Ramos (cell line): Measurements from ENCODE around the gene AKR1B15.
"Not testable (repeated sequence)": the region's sequence is repeated elsewhere in the genome, so short reads cannot be mapped to it uniquely, and the experiment has no call there.

Source experiments
- in situ Hi-C: fragments of 300-500 bp; cut with MboI; formaldehyde crosslinking; loops from one replicate; pipeline ENCODE4 v1.14.3; 2022; ENCODE audit warnings: low sequenced_read_pairs; ENCODE audit not compliant: unreplicated experiment

Gene AKR1B15

DNA sequence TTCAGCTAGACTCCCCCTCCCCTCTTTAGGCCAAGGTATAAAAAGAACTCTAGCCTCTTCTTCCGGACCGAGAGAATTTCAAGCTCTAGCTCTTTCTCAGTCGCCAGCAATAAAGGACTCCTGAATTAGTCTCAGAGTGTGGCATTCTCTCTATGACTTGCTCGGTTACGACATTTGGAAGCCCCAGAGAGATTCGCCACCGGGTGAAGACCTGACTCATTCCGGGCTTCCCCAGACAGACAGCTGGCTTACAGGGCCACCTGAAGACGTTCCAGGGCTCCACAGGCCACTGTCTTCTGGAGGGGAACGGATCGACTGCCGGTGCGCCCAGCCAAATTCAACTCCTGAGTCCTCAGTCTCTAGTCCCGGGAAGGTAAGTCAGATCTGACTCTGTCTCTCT is at the start of gene AKR1B15:
TSS of gene AKR1B15 (plus strand) at position 234 of the 400 bp plus-strand sequence. CDS start 15,510 bp downstream, outside the sequence.
- in situ Hi-C loops, result no loop called here

DNA sequence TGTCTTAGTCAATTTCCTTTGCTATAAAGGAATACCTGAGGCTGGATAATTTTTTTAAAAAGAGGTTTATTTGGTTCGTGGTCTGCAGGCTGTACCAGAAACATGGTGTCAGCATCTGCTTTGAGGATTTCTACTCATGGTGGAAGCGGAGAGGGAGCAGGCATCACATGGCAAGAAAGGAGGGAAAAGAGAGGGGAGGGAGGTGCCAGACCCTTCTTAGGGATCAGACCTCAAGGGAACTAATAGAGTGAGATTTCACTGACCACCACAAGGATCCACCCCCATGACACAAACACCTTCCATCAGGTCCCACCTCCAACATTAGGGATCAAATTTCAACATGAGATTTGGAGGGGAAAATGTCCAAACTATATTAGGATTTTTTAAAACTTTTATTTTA is 48.5 kb upstream of the AKR1B15 start:
- in situ Hi-C loops, result no loop called here

DNA sequence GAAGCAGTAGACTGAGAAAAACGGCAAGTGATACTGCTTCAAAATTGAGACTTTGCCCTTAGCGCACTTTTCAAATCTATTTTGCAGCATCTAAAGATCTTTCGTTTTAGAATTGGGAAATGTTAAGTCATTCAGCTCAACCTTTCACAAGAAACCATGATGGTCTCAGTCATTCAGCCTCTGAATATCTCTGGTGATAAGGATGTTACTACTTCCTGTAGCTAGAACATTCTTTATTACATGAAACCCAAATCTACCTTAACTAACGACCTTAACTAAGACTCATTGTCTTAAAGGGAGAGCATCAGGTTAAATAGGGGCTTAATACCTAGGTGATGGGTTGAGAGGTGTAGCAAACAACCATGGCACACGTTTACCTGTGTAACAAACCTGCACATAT is 47.9 kb upstream of the AKR1B15 start:
- in situ Hi-C loops, result no loop called here

DNA sequence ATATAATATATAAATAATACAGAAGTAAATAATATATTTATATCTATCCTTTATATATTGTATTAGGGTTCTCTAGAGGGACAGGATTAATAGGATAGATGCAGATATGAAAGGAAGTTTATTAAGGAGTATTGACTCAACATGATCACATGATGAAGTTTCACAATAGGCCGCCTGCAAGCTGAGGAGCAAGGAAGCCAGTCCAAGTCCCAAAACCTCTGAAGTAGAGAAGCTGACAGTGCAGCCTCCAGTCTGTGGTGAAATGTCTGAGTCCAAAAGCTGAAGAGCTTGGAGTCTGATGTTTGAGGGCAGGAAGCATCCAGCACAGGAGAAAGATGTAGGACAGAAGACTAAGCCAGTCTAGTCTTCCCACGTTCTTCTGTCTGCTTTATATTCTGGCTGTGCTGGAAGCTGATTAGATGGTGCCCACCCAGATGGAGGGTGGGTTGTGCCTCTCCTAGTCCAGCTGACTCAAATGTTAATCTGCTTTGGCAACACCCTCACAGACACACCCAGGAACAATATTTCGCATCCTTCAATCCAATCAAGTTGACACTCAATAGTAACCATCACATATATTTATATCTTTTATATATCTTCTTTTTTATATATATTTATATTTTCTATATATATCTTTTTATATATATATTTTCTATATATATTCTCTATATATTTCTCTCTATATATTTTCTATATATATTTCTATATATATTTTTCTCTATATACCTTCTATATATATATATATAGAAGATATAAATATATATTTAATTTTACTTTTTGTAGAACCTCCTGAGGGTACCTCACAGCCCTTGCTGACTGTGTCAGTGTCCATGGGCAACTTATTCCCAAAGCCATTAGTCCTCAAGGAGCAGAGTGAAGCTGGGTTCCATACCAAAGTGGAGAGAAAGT is 46.2 kb upstream of the AKR1B15 start:
- in situ Hi-C loops, result no loop called here

DNA sequence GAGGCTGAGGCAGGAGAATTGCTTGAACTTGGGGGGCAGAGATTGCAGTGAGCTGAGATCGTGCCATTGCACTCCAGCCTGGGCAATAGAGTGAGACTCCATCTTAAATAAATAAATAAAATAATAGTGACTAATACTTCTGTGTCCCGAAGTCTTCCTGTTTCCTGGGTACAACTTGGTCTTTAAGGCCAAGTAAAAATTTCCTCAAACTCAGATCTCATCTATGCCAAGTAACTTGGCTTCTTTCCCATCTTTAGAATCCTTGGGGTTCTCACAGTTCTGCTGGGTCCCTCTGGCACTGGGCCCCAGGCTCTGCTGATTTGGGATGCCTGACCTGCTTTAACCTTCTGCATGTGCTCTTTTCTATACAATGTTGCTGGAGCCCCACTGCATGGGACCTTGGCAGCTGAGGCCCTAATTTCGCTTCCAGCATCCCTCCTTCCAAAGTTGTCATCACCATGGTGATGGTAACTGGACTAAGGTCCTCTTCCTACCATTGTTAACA is 44.2 kb upstream of the AKR1B15 start:
- in situ Hi-C loops, result no loop called here

DNA sequence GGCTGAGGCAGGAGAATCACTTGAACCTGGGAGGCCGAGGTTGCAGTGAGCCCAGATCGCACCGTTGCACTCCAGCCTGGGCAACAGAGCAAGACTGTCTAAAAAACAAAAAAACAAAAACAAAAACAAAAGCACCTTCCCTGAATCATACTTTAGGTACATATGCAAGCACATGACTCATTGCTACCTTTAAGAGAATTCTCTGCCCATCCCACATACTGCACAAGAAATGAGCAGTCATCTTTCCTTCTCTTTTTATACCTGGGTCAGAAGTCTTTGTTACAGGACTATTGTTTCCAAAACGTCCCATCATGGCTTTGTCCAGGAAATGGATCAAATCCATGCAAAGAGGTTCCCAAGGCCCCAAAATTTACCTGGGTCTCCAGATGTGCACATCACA is 43.1 kb upstream of the AKR1B15 start:
- in situ Hi-C loops, result no loop called here

DNA sequence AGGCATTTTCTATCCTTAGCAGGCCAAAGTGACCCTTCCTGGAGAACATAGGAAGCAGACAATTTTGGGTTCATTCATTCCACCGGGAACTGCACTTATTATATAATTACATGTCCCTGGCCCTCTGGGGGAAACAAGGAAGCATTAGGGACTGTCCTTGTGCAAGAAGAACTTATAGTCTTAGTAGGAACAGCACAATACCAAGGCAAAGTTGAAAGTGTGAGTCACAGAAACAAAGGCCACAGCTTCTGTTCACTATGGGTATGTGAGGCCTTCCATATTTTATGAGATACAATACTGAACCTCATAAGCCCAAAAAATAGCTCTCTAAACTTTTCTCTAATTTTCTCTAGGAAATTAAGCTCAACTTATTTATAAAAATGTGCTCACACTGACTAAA is 39.9 kb upstream of the AKR1B15 start:
- in situ Hi-C loops, result no loop called here

DNA sequence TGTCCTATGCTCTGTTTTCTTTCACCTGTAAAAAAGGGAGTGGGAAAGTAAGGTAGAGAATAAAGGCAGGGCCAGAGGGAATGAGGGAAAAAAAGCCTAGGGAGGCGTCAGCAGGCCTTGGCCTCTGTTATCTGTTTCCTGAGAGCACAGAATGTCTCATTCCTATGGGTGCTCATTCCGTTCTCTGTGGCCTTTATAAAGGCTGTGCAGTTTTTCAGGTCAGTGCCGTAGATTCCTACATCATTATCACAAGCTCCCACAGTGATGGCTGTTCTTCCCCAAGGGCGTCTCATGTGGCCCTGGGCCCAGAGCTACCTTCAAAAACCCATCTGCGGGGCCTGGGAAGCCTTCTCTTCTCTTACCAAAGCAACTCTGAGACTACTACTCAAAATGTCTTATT is 38.3 kb upstream of the AKR1B15 start:
- in situ Hi-C loops, result no loop called here

DNA sequence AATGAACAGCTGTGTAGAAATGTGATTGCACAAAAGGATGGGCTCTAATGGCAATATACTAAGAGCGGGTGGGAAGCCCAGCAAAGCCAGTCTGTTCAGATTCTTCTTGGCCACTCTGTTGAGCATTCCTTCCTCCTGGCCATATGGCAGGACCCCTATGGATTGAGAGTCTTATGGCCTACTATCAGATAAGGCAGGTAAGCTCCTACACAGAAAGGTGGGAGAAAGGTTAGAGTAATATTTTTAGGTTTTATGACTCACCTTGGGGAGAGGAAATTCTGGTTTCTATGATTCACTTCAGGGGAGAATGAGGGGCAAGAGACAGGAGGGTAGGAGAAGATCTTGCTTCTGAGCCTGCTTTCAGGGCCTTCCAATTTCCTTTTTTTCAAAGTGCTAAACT is 36.6 kb upstream of the AKR1B15 start:
- in situ Hi-C loops, result no loop called here

DNA sequence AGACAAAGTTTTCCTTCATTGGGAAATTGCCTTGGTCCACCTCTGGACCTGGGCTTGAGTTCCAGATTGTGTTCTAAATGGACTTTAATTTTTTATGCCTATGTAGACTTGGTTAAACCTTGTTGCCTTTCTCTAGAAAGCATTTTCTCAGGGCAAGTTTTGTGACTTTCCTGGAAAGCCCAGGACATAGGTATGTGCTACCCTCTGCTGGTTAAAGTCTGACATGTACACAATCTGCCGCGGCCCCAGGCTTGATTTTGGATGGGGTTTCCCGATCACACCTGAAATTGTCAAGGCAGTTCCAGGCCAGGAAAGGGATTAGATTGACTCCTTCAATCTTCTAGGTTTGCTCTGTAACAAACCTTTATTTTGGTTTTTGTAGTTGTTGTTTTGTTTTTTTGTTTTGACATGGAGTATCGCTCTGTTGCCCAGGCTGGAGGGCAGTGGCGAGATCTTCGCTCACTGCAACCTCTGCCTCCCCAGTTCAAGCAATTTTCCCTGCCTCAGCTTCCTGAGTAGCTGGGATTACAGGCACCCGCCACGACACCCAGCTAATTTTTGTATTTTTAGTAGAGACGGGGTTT is 35.6 kb upstream of the AKR1B15 start:
- in situ Hi-C loops, result no loop called here

DNA sequence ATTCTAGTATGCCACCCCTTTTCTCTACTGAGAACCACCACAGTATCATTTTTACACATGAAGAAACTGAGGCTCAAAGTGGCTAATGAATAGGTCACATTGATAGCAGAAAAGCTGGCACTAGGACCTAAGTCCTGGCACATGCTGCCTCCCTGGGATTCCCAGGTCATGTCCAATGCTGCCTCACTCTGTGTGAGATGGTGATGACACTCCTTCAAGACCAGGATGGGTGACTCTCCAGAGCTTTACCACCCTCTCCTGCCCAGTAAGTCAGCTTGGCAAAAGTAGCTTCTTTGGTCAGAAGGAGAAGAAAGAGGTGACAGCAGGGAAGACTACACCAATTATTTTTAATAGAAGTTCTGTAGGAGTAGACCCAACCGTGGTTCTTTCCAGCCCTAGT is 34.8 kb upstream of the AKR1B15 start:
- in situ Hi-C loops, result no loop called here

DNA sequence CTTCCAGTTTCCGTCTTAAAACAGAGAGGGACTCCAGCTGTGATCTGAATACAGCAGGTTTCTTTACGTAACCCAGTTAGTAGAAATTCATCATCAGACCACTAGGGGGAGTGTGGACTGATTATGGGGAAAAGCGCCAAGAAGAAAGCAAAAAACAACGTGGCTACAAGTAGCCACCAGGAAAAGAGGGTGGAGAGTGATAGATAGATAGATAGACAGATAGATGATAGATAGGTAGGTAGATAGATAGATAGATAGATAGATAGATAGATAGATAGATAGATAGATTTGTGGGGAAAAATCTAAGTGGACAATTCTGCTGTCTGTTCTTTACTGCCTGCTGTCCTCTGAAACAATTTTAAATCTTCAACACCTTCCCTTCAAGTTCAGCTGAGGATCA is 34.2 kb upstream of the AKR1B15 start:
- in situ Hi-C loops, result no loop called here

DNA sequence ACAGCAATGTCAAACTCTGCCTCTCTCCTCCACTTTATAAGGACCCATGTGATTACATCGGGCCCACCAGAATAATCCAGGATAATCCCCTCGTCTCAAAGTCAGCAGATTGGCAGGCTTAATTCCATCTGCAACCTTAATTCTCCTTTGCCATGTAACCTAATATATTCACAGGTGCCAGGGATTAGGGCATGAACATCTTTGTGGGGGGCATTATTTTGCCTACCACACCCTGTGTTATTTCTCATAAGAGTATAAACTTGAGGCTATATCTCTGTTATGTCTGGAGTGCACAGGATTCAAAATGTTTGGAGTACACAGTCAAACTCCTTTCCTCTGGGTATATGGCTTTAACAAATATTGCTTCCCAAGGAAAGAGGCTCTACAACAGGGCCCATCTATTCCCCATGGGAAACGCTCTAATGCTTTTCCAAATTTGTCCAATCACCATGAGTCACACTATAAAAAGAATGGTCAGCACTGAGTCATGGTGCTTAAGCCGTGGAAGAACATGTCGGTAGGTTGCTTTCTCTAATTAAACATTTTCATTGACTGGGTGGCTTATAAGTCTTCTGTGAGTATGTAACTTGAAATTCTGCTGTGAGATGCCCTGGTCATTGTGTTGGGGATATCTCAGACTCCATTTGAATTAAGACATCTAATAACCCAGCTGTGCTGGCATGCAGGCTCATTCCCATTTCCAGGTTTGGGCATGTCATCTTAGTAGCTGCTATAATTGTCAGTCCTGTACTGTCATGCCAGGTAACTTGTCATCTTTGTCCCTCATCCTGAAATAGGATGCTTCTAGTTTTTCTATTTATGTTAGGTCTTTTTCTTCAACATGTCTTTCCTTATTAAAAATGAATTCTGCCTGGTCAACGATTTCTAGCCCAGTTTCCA is 33.1 kb upstream of the AKR1B15 start:
- in situ Hi-C loops, result no loop called here

DNA sequence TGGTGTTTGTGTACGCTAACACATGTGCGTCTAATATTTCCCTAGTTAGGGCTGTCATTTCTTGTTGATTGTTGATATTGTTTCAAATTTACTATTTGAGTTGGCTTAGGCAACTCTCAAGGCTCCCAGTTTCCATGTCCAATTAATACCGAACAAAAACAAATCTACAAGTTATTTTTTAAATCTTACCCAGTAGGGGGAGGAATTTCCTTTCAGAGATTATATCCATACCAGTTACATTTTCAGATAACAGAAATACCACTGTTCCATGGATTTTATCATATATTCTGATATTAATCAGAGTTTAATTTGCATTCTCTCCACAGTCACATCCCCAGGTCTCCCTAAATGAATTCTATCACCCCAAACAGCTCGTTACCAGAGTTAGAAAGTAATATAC is 28.8 kb upstream of the AKR1B15 start:
- in situ Hi-C loops, result no loop called here

DNA sequence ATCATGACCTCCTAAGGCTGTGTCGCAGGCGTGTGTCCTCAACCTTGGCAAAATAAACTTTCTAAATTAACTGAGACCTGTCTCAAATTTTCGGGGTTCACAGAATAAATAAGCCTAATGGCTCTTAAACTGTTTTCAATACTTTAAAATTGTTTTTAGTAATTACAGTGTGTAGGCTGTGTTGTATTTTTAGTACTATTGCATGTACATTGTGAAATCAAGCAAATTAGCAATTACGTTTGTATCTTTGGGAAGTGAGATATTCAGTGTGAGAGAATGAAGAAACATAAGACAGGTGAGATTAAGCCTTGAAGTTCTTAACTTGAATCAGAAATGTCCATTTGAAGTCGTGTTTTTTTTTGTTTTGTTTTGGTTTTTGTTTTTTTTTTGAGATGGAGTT is 26.3 kb upstream of the AKR1B15 start:
- in situ Hi-C loops, result no loop called here

DNA sequence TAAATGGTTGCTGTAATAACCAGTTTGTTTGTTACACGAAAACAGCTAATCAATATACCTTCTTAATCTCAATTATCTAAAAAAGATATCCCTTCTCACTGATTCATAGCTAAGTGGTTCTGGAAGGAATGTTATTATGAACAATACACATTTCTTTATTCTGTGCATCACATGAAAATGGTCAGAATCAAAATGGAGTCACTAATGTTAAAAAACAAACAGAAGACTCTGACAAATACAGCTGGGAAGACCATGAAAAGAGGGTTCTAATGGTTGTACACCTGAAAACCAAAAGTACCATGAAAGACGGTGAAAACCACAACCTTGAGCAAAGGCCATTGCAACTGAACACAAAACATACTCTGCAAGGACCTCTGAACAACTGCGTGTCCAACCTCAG is 23.5 kb upstream of the AKR1B15 start:
- in situ Hi-C loops, result not testable (repeated sequence)

DNA sequence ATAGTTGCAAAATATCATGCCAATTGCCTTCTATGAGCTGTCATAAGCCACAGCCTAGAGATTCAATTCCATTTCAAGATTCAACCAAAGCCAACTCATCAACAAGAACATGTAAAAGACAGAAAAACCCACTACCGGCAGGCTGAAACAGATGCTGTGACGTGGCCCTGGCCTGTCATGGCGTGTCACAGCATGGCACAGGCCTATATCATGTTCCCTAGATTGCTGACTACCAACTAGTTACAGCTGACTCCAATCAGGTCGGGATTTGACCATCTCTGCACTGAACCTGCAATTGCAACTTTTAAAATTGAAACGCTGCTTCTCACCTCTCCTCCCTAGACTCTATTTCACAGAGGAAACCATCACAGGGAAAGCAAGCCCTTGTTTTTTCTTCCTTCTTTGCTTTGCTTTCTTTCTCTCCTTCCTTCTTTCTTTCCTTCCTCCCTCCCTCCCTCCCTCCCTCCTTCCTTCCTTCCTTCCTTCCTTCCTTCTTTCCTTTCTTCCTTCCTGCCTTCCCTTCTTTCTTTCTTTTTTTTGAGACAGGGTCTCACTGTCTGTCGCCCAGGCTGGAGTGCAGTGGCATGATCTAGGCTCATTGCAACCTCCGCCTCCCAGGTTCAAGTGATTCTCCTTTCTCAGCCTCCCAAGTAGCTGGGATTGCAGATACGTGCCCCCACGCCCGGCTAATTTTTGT is 22.2 kb upstream of the AKR1B15 start:
- in situ Hi-C loops, result not testable (repeated sequence)

DNA sequence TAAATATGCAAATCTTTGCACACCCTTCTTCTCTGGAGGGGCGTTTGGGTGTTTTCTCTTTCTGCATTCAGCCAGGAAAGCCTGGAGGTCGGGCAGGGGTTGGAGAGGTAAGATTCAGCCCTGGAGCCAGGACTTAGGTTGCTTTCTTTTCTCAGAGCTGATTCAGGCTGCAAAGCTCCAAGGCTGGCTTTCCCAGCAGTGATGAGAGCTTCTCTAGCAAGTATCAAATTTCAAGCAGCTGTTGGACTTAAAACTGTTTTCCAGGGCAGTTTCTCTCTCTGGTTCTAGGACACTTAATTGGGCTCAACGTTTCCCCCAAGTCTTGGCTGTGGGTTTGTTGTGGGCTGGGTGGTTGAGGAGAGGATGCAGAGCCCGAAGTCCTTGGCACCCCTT is 20.9 kb upstream of the AKR1B15 start:
- in situ Hi-C loops, result no loop called here

DNA sequence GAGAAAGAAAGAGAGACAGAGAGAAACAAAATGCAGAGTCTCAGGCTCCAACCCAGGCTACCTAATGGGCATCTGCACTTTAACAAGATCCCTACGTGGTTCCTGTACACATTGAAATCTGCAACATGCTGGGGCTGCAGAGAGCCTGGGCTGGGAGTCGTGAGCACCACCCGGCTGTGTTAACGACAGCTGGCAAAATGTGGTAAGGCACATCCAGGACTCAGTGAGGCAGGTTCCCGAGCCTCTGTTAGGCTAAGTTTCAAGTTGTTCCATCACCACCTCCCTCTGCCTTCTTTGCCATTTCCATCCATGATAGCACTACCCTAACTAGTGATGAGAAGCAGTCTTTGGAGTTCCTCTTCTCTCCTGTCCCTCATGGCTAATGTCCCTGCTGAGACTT is 20.2 kb upstream of the AKR1B15 start:
- in situ Hi-C loops, result no loop called here

DNA sequence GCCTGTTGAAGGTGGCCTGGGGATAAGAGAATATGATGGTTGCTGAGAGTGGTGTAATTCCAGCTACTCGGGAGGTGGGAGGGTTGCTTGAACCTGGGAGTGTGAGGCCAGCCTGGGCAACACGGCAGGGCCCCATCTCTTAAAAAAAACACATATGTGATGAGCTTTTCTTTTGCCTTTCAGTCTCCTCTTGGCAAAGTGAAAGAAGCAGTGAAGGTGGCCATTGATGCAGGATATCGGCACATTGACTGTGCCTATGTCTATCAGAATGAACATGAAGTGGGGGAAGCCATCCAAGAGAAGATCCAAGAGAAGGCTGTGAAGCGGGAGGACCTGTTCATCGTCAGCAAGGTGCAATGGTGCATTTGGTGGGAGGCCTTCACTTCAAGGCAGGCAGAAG is 18.4 kb upstream of the AKR1B15 start:
- in situ Hi-C loops, result no loop called here
